ENCODE data around the gene PSMD1.

DNA sequence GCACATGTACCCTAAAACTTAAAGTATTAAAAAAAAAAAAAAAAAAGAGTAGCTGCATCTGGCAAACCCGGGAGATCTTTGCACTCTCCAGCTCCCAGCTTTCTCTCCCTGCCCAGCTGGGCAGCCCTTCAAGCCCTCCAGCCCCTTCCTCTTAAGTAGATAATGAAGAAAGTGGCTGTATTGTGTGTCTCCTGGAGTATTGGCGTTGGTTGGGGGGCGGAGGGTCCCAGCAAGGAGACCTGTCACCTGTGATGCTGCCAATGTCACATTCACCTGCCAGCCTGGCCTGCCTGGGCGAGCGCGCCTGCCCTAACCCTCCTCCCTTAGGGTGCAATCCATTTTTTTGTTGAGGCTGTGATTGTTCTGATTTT is 17.4 kb upstream of the PSMD1 start:
- TF ChIP-seq GATA3 (IDR thresholded peaks at IDR 0.05; ENCODE audit: low read depth, low read length): no peak
- TF ChIP-seq GATA2 (IDR thresholded peaks at IDR 0.05; ENCODE audit: low read depth, low read length): no peak

Measured in SH-SY5Y (cell line).